Left lung (tissue), 10 donors: ENCODE data around the gene F7. TPM values are rescaled to one million over a fixed set of nuclear protein-coding genes. Genes with fewer than 3 reads are reported as not detected.

Experiments used
- ATAC-seq: fragments of 200-7000 bp; cut with Tn5 transposase; one replicate; pipeline ENCODE4 v1.9.1; 2020; ENCODE audit warnings: moderate library complexity
- DNase-seq, 4 donors: peaks; one replicate each; pipeline ENCODE4 v3.0.0-alpha.2; 2013 to 2020
- H3K27ac ChIP-seq, 2 donors: fragments of 200-600 bp; sonication (generic) in 1 of 2; one replicate each; pipeline versions ENCODE4 v1.5.0 to v1.8.0; 2020 to 2021
- H3K27me3 ChIP-seq, 2 donors: fragments of 200-600 bp; sonication (generic) in 1 of 2; one replicate each; pipeline versions ENCODE4 v1.5.0 to v1.8.0; 2020 to 2021
- H3K36me3 ChIP-seq, 2 donors: fragments of 200-600 bp; sonication (generic) in 1 of 2; one replicate each; pipeline versions ENCODE4 v1.5.0 to v1.8.0; 2020 to 2021
- H3K4me1 ChIP-seq, 2 donors: fragments of 200-600 bp; one replicate each; pipeline ENCODE4 v1.8.0; 2021
- H3K4me3 ChIP-seq, 2 donors: fragments of 200-600 bp; sonication (generic) in 1 of 2; one replicate each; pipeline versions ENCODE4 v1.5.0 to v1.8.0; 2020 to 2021; ENCODE audit warnings: mild to moderate bottlenecking in 1 of 2
- H3K9me3 ChIP-seq, 2 donors: fragments of 200-600 bp; sonication (generic) in 1 of 2; one replicate each; pipeline versions ENCODE4 v1.5.0 to v1.8.0; 2020 to 2021
- CTCF ChIP-seq, 2 donors: fragments of 200-600 bp; sonication (generic) in 1 of 2; IDR thresholded peaks; one replicate each; pipeline versions ENCODE4 v1.5.0 to v1.8.0; 2021; ENCODE audit warnings: antibody characterized with exemption in 2 of 2
- intact Hi-C, 2 donors: fragments of 100-400 bp; cut with DNase I; formaldehyde crosslinking; loops; one replicate each; pipeline versions ENCODE4 v1.11.2 to v1.14.2; 2022
- polyA plus RNA-seq, 6 donors: library from polyadenylated mRNA; unstranded; fragments of 120-200 nt; gene quantifications; one replicate each; pipeline ENCODE4 v1.2.1, GENCODE V29; 2013; ENCODE audit not compliant: insufficient read length in 6 of 6
- total RNA-seq, 2 donors: library from RNA; stranded (reverse); fragmentation: NEBNext Ultra II Directional; extraction: Animal tissue kit (Norgen Biotek cat#: 25700); gene quantifications; one replicate each; pipeline ENCODE4 v1.2.1, GENCODE V29; 2021
- donor health status: DM: no; HTN: yes; CAD: no.
- donor health status: DM: no; HTN: no; CAD: no.

The F7 gene
- total and polyA plus RNA-seq, 8 donors: 0.46 to 1.0 (median 0.89) TPM; not detected in 2

GRCh38 chr13:113066746-113067145 is 38.8 kb upstream of the F7 start:
- no peak overlapping the region for H3K4me3 ChIP-seq
- no peaks in the 10 kb centered on the region for H3K27me3 ChIP-seq
- peak in 1 of 4 donors; percentile 72 for DNase-seq
- no peak overlapping the region for H3K27ac ChIP-seq
- H3K9me3 ChIP-seq: no peaks in the 10 kb centered on the region
- H3K4me1 ChIP-seq: no peaks in the 10 kb centered on the region
- peaks cover 0 to 20% of the 10 kb centered on the region in 2 donors for H3K36me3 ChIP-seq
- no peak for ATAC-seq
- intact Hi-C loops: no loop called here
- no peak for TF ChIP-seq CTCF (IDR thresholded peaks at IDR 0.05)

GRCh38 chr13:113069861-113070805 is 35.5 kb upstream of the F7 start:
- no peak for ATAC-seq
- H3K4me1 ChIP-seq: no peaks in the 10 kb centered on the region
- TF ChIP-seq CTCF (IDR thresholded peaks at IDR 0.05): no peak

GRCh38 chr13:113070855-113071254 is 34.7 kb upstream of the F7 start:
- H3K9me3 ChIP-seq: no peaks in the 10 kb centered on the region

More at GRCh38 chr13:113069861-113070805, 35.5 kb upstream of the F7 start:
- no peaks in the 10 kb centered on the region for H3K9me3 ChIP-seq
- H3K4me3 ChIP-seq: no peak overlapping the region
- H3K36me3 ChIP-seq: peaks cover 0 to 23% of the 10 kb centered on the region in 2 donors
- intact Hi-C loops: no loop called here
- no peaks in the 10 kb centered on the region for H3K27me3 ChIP-seq
- DNase-seq: peak in 1 of 4 donors; percentile 69
- no peak overlapping the region for H3K27ac ChIP-seq

GRCh38 chr13:113072376-113072775 is 33.2 kb upstream of the F7 start:
- Histone ChIP-seq H3K36me3 (peaks cover 0 to 41% of the 10 kb centered on the region in 2 donors), H3K27me3 (no peaks in the 10 kb centered on the region), H3K9me3 (no peaks in the 10 kb centered on the region), H3K4me3 (no peak overlapping the region), H3K27ac (no peak overlapping the region), H3K4me1 (no peaks in the 10 kb centered on the region)
- DNase-seq (no peak), ATAC-seq (no peak)
- intact Hi-C loops: no loop called here
- TF ChIP-seq CTCF (IDR thresholded peaks at IDR 0.05): no peak

More at GRCh38 chr13:113070855-113071254, 34.7 kb upstream of the F7 start:
- peaks cover 0 to 30% of the 10 kb centered on the region in 2 donors for H3K36me3 ChIP-seq
- no peak overlapping the region for H3K27ac ChIP-seq
- no peak overlapping the region for H3K4me3 ChIP-seq
- TF ChIP-seq CTCF (IDR thresholded peaks at IDR 0.05): no peak
- no peaks in the 10 kb centered on the region for H3K27me3 ChIP-seq
- H3K4me1 ChIP-seq: no peaks in the 10 kb centered on the region
- ATAC-seq: no peak
- intact Hi-C loops: no loop called here
- no peak for DNase-seq

- Histone ChIP-seq H3K27ac (no peak overlapping the region), H3K4me3 (no peak overlapping the region), H3K27me3 (no peaks in the 10 kb centered on the region), H3K36me3 (peaks cover 0 to 55% of the 10 kb centered on the region in 2 donors), H3K4me1 (no peaks in the 10 kb centered on the region), H3K9me3 (no peaks in the 10 kb centered on the region)
- DNase-seq (peak in 1 of 4 donors; percentile 45), ATAC-seq (no peak)
- intact Hi-C loops: no loop called here
- TF ChIP-seq CTCF (IDR thresholded peaks at IDR 0.05): no peak
These were observed 31.6 kb upstream of the F7 start for GRCh38 chr13:113073942-113074341.
